T-helper 2 cell treated with Interferon-gamma antibody and Interleukin-4, amounts not matched to agents 5 μg/mL and 100 μg/mL, for 36 hours (primary cell): ENCODE results near the gene TFR2.

Source experiments
- DNase-seq: peaks from one replicate; pipeline ENCODE4 v3.0.0; 2021; ENCODE audit warnings: low spot score
- H3K27ac Mint-ChIP-seq: one replicate; pipeline ENCODE4 v1.8.0; 2021; ENCODE audit warnings: mild to moderate bottlenecking, mixed read lengths
- H3K27me3 Mint-ChIP-seq: one replicate; pipeline ENCODE4 v1.8.0; 2021; ENCODE audit warnings: low read depth, mixed read lengths
- H3K36me3 Mint-ChIP-seq: one replicate; pipeline ENCODE4 v1.8.0; 2021; ENCODE audit warnings: low read depth, mixed read lengths
- H3K4me1 Mint-ChIP-seq: one replicate; pipeline ENCODE4 v1.8.0; 2021; ENCODE audit warnings: low read depth, mixed read lengths
- H3K4me3 Mint-ChIP-seq: one replicate; pipeline ENCODE4 v1.8.0; 2022; ENCODE audit warnings: mild to moderate bottlenecking, moderate library complexity, mixed read lengths
- H3K9me3 Mint-ChIP-seq: one replicate; pipeline ENCODE4 v1.8.0; 2021; ENCODE audit warnings: mixed read lengths

TFR2 gene

GRCh38 chr7:100603726-100604027 is 37.7 kb downstream of the TFR2 start:
- no peaks in the 10 kb centered on the region for H3K36me3 Mint-ChIP-seq
- no peaks in the 10 kb centered on the region for H3K27me3 Mint-ChIP-seq
- H3K4me1 Mint-ChIP-seq = peaks cover 12% of the 10 kb centered on the region
- H3K4me3 Mint-ChIP-seq = peak overlapping the region; percentile 87
- DNase-seq = no peak
- no peaks in the 10 kb centered on the region for H3K9me3 Mint-ChIP-seq
- H3K27ac Mint-ChIP-seq = peak overlapping the region; percentile 88

DNA sequence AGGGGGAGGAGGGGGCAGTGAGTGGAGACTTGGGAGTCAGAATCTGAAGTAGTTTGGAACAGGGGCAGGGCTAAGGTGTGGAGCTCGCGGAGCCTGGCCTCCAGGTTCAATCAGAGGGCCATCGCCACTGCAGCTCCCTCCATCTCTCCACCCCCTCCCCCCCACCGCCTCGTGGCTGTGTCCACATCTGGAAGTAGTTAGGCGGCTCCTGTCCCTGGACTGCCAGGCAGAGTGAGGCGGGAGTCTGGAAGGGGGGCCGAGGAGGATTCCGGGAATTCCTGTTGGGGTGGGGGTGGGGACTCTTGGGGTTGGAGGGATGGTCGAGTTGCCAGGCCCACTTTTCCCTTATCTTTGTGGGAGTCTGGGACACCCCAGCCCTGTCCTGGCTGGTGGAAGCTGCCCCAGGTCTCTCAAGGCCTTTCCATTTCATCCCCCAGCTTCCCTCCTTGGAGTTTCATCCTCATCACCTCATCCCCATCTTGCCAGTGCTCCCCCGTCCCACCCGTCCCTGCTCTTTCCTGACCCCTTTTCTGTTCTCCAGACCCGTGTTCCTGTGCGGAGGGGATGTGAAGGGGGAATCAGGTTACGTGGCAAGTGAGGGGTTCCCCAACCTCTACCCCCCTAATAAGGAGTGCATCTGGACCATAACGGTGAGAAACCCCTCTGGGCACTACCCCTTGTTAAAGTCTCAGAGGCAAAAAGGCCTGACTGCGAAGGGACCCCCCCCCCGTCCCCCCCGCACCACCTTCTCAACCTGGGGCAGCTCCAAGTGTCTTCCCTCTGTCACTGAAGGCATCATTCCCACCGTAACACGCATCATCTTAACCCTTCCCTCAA is 38.2 kb downstream of the TFR2 start:
- Mint-ChIP-seq H3K4me1 (peaks cover 16% of the 10 kb centered on the region), H3K4me3 (peak overlapping the region; percentile 87), H3K27ac (no peak overlapping the region), H3K27me3 (no peaks in the 10 kb centered on the region), H3K9me3 (no peaks in the 10 kb centered on the region), H3K36me3 (no peaks in the 10 kb centered on the region)
- no peak for DNase-seq

DNA sequence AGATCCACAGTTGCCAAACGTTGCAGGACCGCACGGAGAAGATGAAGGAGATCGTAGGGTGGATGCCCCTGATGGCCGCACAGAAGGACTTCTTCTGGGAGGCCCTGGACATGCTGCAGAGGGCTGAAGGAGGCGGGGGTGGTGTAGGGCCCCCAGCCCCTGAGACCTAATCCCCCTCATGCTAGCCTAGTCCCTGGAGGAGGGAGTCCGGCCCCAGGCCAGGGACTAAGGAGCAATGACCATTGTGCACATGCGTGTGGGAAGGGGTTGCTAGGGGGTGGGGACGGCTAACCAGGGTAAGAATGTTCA is 40.7 kb downstream of the TFR2 start:
- no peaks in the 10 kb centered on the region for H3K9me3 Mint-ChIP-seq
- no peaks in the 10 kb centered on the region for H3K36me3 Mint-ChIP-seq
- DNase-seq = no peak
- peaks cover 13% of the 10 kb centered on the region for H3K4me1 Mint-ChIP-seq
- H3K27me3 Mint-ChIP-seq = no peaks in the 10 kb centered on the region
- H3K4me3 Mint-ChIP-seq = no peak overlapping the region
- no peak overlapping the region for H3K27ac Mint-ChIP-seq

DNA sequence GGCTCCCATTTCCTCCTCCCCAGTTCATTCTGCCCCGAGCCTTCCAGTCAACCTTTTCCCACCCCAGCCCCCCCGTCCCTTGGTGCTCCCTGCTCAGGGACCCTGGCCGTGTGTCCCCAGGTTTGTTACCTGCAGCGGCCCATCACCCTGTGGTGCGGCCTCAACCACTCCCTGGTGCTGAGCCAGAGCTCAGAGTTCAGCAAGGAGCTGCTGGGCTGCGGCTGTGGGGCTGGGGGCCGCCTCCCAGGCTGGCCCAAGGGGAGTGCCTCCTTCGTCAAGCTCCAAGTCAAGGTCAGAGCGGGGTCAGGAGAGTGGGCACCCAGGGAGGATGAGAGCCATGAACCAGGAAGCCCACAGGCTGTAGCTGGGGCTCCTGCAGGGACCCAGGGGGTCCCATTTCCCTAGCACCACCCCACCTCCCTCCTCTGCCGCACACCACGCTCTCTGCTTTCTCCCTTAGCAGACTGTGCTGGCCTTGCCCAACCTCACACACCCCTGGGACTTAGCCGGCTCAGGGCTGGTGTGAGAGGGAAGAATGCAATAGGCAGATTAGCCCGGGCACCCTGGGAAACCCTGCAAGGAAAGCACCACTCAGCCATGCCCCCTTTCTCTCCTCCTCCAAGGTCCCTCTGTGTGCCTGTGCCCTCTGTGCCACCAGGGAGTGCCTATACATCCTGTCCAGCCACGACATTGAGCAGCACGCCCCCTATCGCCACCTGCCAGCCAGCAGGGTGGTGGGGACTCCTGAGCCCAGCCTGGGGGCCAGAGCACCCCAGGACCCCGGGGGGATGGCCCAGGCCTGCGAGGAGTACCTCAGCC is 41.2 kb downstream of the TFR2 start:
- H3K4me1 Mint-ChIP-seq = peaks cover 9% of the 10 kb centered on the region
- H3K27ac Mint-ChIP-seq = no peak overlapping the region
- no peak for DNase-seq
- H3K4me3 Mint-ChIP-seq = no peak overlapping the region
- H3K9me3 Mint-ChIP-seq = no peaks in the 10 kb centered on the region
- no peaks in the 10 kb centered on the region for H3K36me3 Mint-ChIP-seq
- no peaks in the 10 kb centered on the region for H3K27me3 Mint-ChIP-seq

- H3K27me3 Mint-ChIP-seq = no peaks in the 10 kb centered on the region
- H3K4me1 Mint-ChIP-seq = peaks cover 4% of the 10 kb centered on the region
- H3K27ac Mint-ChIP-seq = no peak overlapping the region
- H3K36me3 Mint-ChIP-seq = no peaks in the 10 kb centered on the region
- no peaks in the 10 kb centered on the region for H3K9me3 Mint-ChIP-seq
- DNase-seq = no peak
- H3K4me3 Mint-ChIP-seq = no peak overlapping the region
These were observed 42.9 kb downstream of the TFR2 start for GRCh38 chr7:100598425-100598824.

GRCh38 chr7:100595188-100595587 is 46.2 kb downstream of the TFR2 start:
- Mint-ChIP-seq H3K9me3 (no peaks in the 10 kb centered on the region), H3K27ac (no peak overlapping the region), H3K36me3 (no peaks in the 10 kb centered on the region), H3K4me1 (peaks cover 5% of the 10 kb centered on the region), H3K27me3 (peaks cover 7% of the 10 kb centered on the region), H3K4me3 (no peak overlapping the region)
- DNase-seq = no peak

GRCh38 chr7:100591596-100591995 is 49.8 kb downstream of the TFR2 start:
- DNase-seq = no peak
- peaks cover 6% of the 10 kb centered on the region for H3K4me1 Mint-ChIP-seq
- H3K27ac Mint-ChIP-seq = no peak overlapping the region
- H3K4me3 Mint-ChIP-seq = no peak overlapping the region
- H3K36me3 Mint-ChIP-seq = no peaks in the 10 kb centered on the region
- H3K27me3 Mint-ChIP-seq = peaks cover 11% of the 10 kb centered on the region
- H3K9me3 Mint-ChIP-seq = no peaks in the 10 kb centered on the region

- Mint-ChIP-seq H3K36me3 (no peaks in the 10 kb centered on the region), H3K4me1 (peaks cover 7% of the 10 kb centered on the region), H3K27ac (no peak overlapping the region), H3K27me3 (peaks cover 11% of the 10 kb centered on the region), H3K4me3 (no peak overlapping the region), H3K9me3 (no peaks in the 10 kb centered on the region)
- no peak for DNase-seq
These were observed 51.1 kb downstream of the TFR2 start for GRCh38 chr7:100590077-100590737.

DNA sequence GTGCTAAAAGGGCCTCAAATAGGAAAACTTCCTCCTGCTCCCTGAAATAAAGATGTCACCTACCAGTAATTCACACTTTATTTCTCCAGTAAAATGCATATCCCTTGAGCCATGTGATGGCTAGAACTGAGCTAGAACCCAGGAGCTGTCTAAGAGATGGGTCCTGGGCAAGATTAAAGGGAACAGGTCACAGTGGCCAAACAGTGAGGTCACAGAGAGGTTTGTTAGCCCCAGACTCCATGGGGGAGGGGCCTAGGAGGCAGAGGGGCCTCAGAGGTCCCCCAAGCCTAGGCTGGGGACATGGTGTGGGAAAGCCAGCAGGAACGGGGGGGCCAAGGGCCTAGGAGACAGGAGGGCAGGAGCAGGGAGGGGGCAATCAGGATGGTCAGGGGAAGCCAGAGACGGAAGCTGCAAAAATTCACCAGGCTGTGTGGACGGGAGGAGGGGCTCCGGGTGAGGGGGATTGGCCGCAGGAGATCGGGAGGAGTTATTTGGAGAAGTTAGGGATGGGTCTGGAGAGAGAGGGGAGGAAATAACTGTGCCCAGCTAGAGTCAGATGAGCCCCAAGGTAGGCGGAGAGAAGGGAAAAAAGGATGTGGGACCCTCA is 51.9 kb downstream of the TFR2 start:
- DNase-seq = no peak
- Mint-ChIP-seq H3K27me3 (peaks cover 11% of the 10 kb centered on the region), H3K36me3 (no peaks in the 10 kb centered on the region), H3K27ac (no peak overlapping the region), H3K9me3 (no peaks in the 10 kb centered on the region), H3K4me3 (no peak overlapping the region), H3K4me1 (peaks cover 10% of the 10 kb centered on the region)

- DNase-seq = no peak
- H3K27me3 Mint-ChIP-seq = peaks cover 11% of the 10 kb centered on the region
- peak overlapping the region; percentile 64 for H3K4me3 Mint-ChIP-seq
- no peaks in the 10 kb centered on the region for H3K9me3 Mint-ChIP-seq
- no peak overlapping the region for H3K27ac Mint-ChIP-seq
- H3K36me3 Mint-ChIP-seq = peaks cover 6% of the 10 kb centered on the region
- peaks cover 15% of the 10 kb centered on the region for H3K4me1 Mint-ChIP-seq
These were observed 52.9 kb downstream of the TFR2 start for GRCh38 chr7:100588438-100588837.

GRCh38 chr7:100586266-100587025 is 54.9 kb downstream of the TFR2 start, which contains the start of gene FBXO24:
FBXO24 (plus strand) TSS chr7:100586328; CDS start chr7:100586626, 298 bp downstream.
- H3K4me1 Mint-ChIP-seq = peaks cover 18% of the 10 kb centered on the region
- DNase-seq = peak; percentile 100
- H3K27ac Mint-ChIP-seq = peak within 1 kb of the TSS; percentile 97
- no peaks in the 10 kb centered on the region for H3K9me3 Mint-ChIP-seq
- H3K4me3 Mint-ChIP-seq = peak within 1 kb of the TSS; percentile 98
- peaks cover 8% of the 10 kb centered on the region for H3K27me3 Mint-ChIP-seq
- peaks cover 17% of the 10 kb centered on the region for H3K36me3 Mint-ChIP-seq

GRCh38 chr7:100585511-100586265 is 55.7 kb downstream of the TFR2 start, which contains the start of gene LRCH4:
LRCH4 (minus strand) TSS chr7:100586129; CDS start chr7:100586100, 29 bp downstream.
- DNase-seq = peak; percentile 57
- Mint-ChIP-seq H3K4me1 (peaks cover 18% of the 10 kb centered on the region), H3K36me3 (peaks cover 17% of the 10 kb centered on the region), H3K27me3 (peaks cover 8% of the 10 kb centered on the region), H3K9me3 (no peaks in the 10 kb centered on the region), H3K4me3 (peak within 1 kb of the TSS; percentile 98), H3K27ac (peak within 1 kb of the TSS; percentile 97)
